IPS-18a (cell line): Measurements from ENCODE around the gene COL9A3.

ENCODE experiments used
- H3K27ac ChIP-seq: one replicate; pipeline ENCODE4 v1.5.1; 2013; ENCODE audit warnings: low read length
- H3K27me3 ChIP-seq: one replicate; pipeline ENCODE4 v1.6.1; 2013; ENCODE audit warnings: mild to moderate bottlenecking, low read length; ENCODE audit not compliant: control insufficient read depth, insufficient read depth
- H3K36me3 ChIP-seq: one replicate; pipeline ENCODE4 v1.6.1; 2013; ENCODE audit warnings: low read depth, low read length; ENCODE audit not compliant: control insufficient read depth
- H3K4me1 ChIP-seq: one replicate; pipeline ENCODE4 v1.6.1; 2013; ENCODE audit warnings: low read depth, low read length; ENCODE audit not compliant: control insufficient read depth
- H3K4me3 ChIP-seq: one replicate; pipeline ENCODE4 v1.5.1; 2013; ENCODE audit warnings: low read length
- H3K9ac ChIP-seq: one replicate; pipeline ENCODE4 v1.6.1; 2013; ENCODE audit warnings: mild to moderate bottlenecking, low read length, moderate library complexity
- H3K9me3 ChIP-seq: one replicate; pipeline ENCODE4 v1.6.1; 2013; ENCODE audit warnings: low read depth, low read length; ENCODE audit not compliant: control insufficient read depth

The COL9A3 gene

DNA sequence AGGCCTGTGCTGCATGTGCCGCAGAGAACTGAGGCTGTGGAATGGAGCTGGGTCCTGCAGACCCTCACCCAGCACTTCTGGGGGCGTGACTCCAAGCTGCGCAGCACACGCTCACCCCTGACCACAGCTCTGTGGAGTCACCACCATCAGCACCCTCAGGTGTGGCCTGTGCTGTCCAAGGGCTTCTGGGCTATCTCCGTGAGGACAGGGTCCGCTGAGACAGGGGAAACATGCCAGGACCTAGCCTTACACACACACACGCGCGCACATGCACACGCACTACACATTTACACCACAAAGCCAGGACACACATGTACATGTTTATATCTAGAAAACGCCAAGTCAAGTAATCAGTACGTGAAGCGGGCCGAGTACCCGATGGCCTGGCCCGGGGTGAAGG, 71.6 kb downstream of the COL9A3 start:
- H3K4me3 ChIP-seq: no peak overlapping the region
- no peak overlapping the region for H3K9ac ChIP-seq
- no peaks in the 10 kb centered on the region for H3K27me3 ChIP-seq
- H3K9me3 ChIP-seq: no peaks in the 10 kb centered on the region
- H3K36me3 ChIP-seq: peaks cover 67% of the 10 kb centered on the region
- H3K27ac ChIP-seq: no peak overlapping the region
- H3K4me1 ChIP-seq: peaks cover 10% of the 10 kb centered on the region

DNA sequence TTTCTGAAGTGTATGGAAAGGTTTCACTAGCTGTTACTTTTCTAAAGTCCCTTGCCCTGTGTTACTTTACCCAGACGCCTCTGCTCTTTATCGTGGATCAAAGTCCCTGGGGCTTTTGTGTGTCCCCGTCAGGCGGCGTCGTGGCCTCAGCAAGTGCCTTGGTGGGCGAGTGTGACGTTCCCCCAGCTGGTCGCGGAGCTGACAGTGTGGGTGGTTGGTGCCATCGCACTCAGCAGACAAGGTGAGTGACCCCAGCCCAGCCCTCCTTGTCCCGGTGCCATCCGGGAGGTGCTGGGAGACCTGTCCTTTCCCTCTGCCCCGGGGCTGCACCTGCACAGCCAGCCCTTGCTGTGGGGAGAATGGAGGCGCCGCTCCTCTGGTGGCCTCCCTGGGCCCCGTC, 72.1 kb downstream of the COL9A3 start:
- H3K4me3 ChIP-seq: no peak overlapping the region
- H3K9me3 ChIP-seq: no peaks in the 10 kb centered on the region
- H3K27me3 ChIP-seq: no peaks in the 10 kb centered on the region
- H3K27ac ChIP-seq: no peak overlapping the region
- H3K9ac ChIP-seq: no peak overlapping the region
- H3K36me3 ChIP-seq: peaks cover 72% of the 10 kb centered on the region
- H3K4me1 ChIP-seq: peaks cover 10% of the 10 kb centered on the region

DNA sequence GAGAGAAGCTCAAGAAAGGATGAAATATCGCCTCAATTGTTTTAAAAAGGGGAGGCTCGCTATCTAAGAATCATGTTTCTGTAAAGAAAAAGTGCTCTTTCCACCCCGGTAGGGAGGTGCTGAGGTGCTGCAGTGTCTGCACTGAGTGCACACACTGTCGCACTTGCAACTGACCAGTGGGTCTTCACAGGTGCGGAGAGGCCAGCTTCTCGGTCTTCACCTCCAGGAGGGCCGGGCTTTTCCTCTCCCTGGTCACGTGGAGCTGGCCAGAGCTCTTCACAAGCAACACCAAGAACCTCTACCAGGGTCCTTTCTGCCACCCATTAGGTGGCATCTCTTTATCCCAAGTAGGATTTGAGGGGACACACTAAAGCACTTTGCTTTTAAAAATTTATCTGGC, 72.6 kb downstream of the COL9A3 start:
- H3K4me1 ChIP-seq: peaks cover 7% of the 10 kb centered on the region
- no peaks in the 10 kb centered on the region for H3K27me3 ChIP-seq
- no peaks in the 10 kb centered on the region for H3K9me3 ChIP-seq
- H3K27ac ChIP-seq: no peak overlapping the region
- H3K36me3 ChIP-seq: peaks cover 77% of the 10 kb centered on the region
- no peak overlapping the region for H3K9ac ChIP-seq
- no peak overlapping the region for H3K4me3 ChIP-seq

DNA sequence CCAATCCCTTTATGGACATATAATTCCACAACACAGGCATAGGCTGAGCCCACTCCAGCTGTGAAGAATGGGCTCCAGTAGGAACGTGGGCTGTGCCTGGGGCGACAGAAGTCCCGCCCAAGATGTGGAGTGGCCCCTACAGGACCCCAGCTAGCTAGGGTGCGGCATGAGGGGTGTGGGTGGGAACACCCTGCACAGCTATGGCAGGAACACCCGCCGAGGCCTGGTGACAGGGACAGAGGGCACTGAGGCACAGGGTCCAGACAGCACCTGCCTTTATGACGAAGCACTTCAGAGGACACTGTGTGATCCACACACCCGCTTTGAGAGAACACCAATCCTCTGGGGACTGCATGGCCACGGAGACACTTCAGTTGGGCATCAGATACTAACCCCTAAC, 73.0 kb downstream of the COL9A3 start:
- H3K4me1 ChIP-seq: peaks cover 2% of the 10 kb centered on the region

DNA sequence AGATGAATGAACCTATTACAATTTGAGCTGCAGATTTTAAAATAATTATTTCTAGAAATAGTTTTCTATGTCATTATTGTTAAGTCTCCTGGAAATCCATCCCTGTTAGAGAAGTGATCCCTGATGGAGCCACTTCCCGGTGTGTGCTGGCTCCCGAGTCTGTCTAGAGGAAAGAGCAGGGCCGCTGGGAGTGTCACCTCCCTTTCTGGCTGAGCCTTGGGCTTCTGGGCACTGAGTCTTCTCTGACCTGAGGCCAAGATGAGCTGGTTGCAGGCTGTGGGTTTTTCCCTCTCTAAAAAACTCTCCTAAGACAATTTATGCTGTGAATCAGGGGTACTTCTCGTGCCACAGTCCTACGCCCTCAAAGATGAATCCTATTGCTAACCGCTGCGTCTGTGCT, 73.6 kb downstream of the COL9A3 start:
- Histone ChIP-seq H3K36me3 (peaks cover 82% of the 10 kb centered on the region), H3K4me3 (no peak overlapping the region), H3K27me3 (no peaks in the 10 kb centered on the region), H3K4me1 (no peaks in the 10 kb centered on the region), H3K9me3 (no peaks in the 10 kb centered on the region), H3K27ac (no peak overlapping the region), H3K9ac (no peak overlapping the region)

More for the DNA sequence above, 73.0 kb downstream of the COL9A3 start:
- Histone ChIP-seq H3K27me3 (no peaks in the 10 kb centered on the region), H3K4me3 (no peak overlapping the region), H3K36me3 (peaks cover 82% of the 10 kb centered on the region), H3K9me3 (no peaks in the 10 kb centered on the region), H3K9ac (no peak overlapping the region), H3K27ac (no peak overlapping the region)
